Measurements from ENCODE around the gene NCAPG2. TPM values are rescaled to one million over a fixed set of nuclear protein-coding genes. Genes with fewer than 3 reads are reported as not detected.

The NCAPG2 gene
- total and polyA plus RNA-seq, 2 of the 13 experiments (the other 11 are each of a cell fraction or from before 2014, with no cell fraction given): 15.1 to 30.7 TPM

DNA sequence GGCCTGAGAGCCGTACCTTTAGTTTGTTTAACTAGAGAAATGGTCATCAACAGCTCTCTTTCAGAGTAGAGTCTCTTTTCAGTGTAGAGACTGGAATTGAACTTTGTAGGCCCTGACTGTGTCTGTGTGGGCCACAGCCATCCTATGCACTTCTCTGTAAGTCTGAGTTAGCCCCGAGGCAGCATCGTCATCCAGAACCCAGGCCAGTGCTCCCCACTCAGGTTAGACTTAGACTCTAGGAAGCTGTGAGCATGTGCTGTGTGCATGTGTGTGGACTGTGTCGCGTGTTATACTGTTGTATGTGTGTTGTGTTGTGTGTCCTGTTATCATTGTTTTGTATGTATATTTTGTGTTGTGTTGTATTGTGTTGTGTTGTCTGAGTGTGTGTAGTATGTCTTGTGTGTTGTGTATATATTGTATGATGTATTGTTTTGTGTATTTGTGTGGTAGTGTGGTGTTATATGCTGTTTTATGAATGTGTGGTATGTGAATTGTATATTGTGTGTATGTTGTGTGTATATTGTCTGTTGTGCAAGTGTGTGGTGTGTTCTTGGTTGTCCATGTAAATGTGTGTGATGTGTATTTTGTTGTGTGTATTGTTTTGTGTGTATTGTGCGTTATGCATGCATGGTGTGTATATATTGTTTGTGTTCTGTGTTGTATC lies 18.1 kb upstream of the NCAPG2 start (continued):
- TF ChIP-seq, protein P1, sequence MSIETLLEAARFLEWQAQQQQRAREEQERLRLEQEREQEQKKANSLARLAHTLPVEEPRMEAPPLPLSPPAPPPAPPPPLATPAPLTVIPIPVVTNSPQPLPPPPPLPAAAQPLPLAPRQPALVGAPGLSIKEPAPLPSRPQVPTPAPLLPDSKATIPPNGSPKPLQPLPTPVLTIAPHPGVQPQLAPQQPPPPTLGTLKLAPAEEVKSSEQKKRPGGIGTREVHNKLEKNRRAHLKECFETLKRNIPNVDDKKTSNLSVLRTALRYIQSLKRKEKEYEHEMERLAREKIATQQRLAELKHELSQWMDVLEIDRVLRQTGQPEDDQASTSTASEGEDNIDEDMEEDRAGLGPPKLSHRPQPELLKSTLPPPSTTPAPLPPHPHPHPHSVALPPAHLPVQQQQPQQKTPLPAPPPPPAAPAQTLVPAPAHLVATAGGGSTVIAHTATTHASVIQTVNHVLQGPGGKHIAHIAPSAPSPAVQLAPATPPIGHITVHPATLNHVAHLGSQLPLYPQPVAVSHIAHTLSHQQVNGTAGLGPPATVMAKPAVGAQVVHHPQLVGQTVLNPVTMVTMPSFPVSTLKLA (IDR thresholded peaks at IDR 0.05): peak; percentile 7; the same call in 1 of the 2 replicates
- TF ChIP-seq RAD51 (IDR thresholded peaks at IDR 0.05; ENCODE audit: borderline replicate concordance) (0 out of 2 replicates have a peak, but pooled peaks have one; percentile 18), YY1 (IDR thresholded peaks at IDR 0.05; ENCODE audit: insufficient read depth, insufficient replicate concordance, low read depth, low read length) (no peak), NONO (IDR thresholded peaks at IDR 0.05) (peak; percentile 47; the same call in 1 of the 2 replicates), NONO (CRISPR knock-in tag; conservative IDR thresholded peaks at IDR 0.05) (no peak)

DNA sequence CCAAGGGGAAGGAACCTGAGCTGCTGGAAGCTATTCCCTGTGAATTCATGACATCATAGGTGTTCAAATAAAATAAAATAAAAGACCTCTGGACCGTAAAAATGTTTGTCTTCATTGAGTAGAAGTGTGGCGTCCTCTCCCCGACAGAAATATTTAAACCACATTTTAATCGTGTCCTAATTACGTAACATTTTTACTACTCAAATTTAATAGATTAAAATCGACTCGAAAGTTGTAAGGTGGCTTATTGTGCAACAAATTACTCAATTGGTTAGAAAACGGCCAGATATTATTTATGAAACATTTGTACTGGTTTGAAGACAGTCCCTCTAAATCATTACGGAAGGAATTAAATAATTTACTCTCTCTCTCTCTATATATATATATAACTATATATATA lies 15.5 kb upstream of the NCAPG2 start:
- POLR2A ChIA-PET: no interaction called here
- Histone ChIP-seq H3K9ac (ENCODE audit: insufficient read depth, low read depth, low read length) (no peak overlapping the region), H3K79me2 (ENCODE audit: insufficient read depth, low read length) (no peaks in the 10 kb centered on the region), H3K4me1 (ENCODE audit: insufficient read depth, low read length) (no peaks in the 10 kb centered on the region), H4K20me1 (ENCODE audit: insufficient read depth, low read length) (no peaks in the 10 kb centered on the region), H3K9me3 (ENCODE audit: low read length) (no peaks in the 10 kb centered on the region), H3K4me3 (replicated peaks in 1 of 3; ENCODE audit: insufficient read depth in 1 of 3, low read depth in 2 of 3, low read length in 3 of 3) (no peak overlapping the region), H3K27me3 (ENCODE audit: control insufficient read depth in 1 of 2, insufficient read depth in 2 of 2, low read length in 2 of 2) (no peaks in the 10 kb centered on the region; a peak in 2 of 5 replicates), H3K36me3 (replicated peaks in 1 of 2; ENCODE audit: control insufficient read depth in 1 of 2, insufficient read depth in 2 of 2, low read length in 2 of 2) (no peaks in the 10 kb centered on the region), H3K4me2 (ENCODE audit: low read depth, low read length) (no peak overlapping the region), H3K27ac (ENCODE audit: extremely low read length, insufficient read depth, low read length) (no peak overlapping the region), H2AFZ (ENCODE audit: low read length) (no peak overlapping the region)
- no peak for TF ChIP-seq ZNF496 (CRISPR knock-in tag; IDR thresholded peaks at IDR 0.05; ENCODE audit: insufficient replicate concordance)
- peak; percentile 23; the same call in 1 of the 2 replicates for TF ChIP-seq CEBPB (IDR thresholded peaks at IDR 0.05; ENCODE audit: borderline replicate concordance, low read depth, low read length)
- CTCF ChIA-PET (ENCODE audit: low intra/inter-chr PET ratio, low total read pairs): no interaction called here
- DNase-seq (ENCODE audit: low spot score): no peak
- 44% methylated on average over 9 of the region's 9 CpGs for WGBS (ENCODE audit: low lambda C conversion rate)
- in situ Hi-C loops (cut with HindIII; ENCODE audit: extremely low pct_ligation_motif_present, low pct_unique_long_range_greater_than_20kb): no loop called here
- intact Hi-C loops (cut with micrococcal nuclease; ENCODE audit: unreplicated experiment): no loop called here
- ATAC-seq: no peak
- no TSS peak for BruUV-seq (replicated peaks)
- no peak for FAIRE-seq

Measured in HepG2 (cell line).